Colonic mucosa (tissue), 4 donors: ENCODE results near the gene PMF1. TPM values are rescaled to one million over a fixed set of nuclear protein-coding genes. Genes with fewer than 3 reads are reported as not detected.
"Not testable (repeated sequence)": the region's sequence is repeated elsewhere in the genome, so short reads cannot be mapped to it uniquely, and the experiment has no call there.

Experiments
- DNase-seq: peaks from one replicate; pipeline ENCODE4 v3.0.0-alpha.2; 2020
- H3K27ac ChIP-seq: fragments of 200-600 bp; one replicate; pipeline ENCODE4 v1.8.0; 2021
- H3K27me3 ChIP-seq: fragments of 200-600 bp; one replicate; pipeline ENCODE4 v1.8.0; 2021
- H3K36me3 ChIP-seq: fragments of 200-600 bp; one replicate; pipeline ENCODE4 v1.8.0; 2021
- H3K4me1 ChIP-seq: fragments of 200-600 bp; one replicate; pipeline ENCODE4 v1.8.0; 2021; ENCODE audit warnings: mild to moderate bottlenecking
- H3K4me3 ChIP-seq: fragments of 200-600 bp; one replicate; pipeline ENCODE4 v1.8.0; 2021
- H3K9ac ChIP-seq, 2 donors: one replicate each; pipeline ENCODE4 v1.7.0; 2013; ENCODE audit warnings: control low read depth in 2 of 2, low read depth in 2 of 2, low read length in 2 of 2
- H3K9me3 ChIP-seq: fragments of 200-600 bp; one replicate; pipeline ENCODE4 v1.8.0; 2021
- CTCF ChIP-seq: fragments of 200-600 bp; IDR thresholded peaks from one replicate; pipeline ENCODE4 v1.8.0; 2022; ENCODE audit warnings: antibody characterized with exemption, mild to moderate bottlenecking
- intact Hi-C: fragments of 100-400 bp; cut with DNase I; formaldehyde crosslinking; loops from one replicate; pipeline ENCODE4 v1.14.1; 2022
- total RNA-seq, 2 donors: library from RNA; stranded (reverse); fragmentation: NEBNext Ultra II Directional in 1 of 2; extraction: Animal tissue kit (Norgen Biotek cat#: 25700) in 1 of 2; gene quantifications; one replicate each; pipeline ENCODE4 v1.2.1, GENCODE V29; 2021
- donor health status: healthy.
- donor health status: DM: no; HTN: no; CAD: no.
- donor health status: DM: no; HTN: no; CAD: no.

Gene PMF1
- total RNA-seq, 2 donors from 2014 or later = 44.4 to 49.4 TPM

GRCh38 chr1:156212130-156212529 lies 677 bp upstream of the PMF1 start:
- intact Hi-C loops = no loop called here
- Histone ChIP-seq H3K9ac (peak overlapping the region; percentile 16 to 85), H3K9me3 (no peaks in the 10 kb centered on the region), H3K36me3 (no peaks in the 10 kb centered on the region), H3K4me1 (peaks cover 4% of the 10 kb centered on the region), H3K27ac (peak overlapping the region; percentile 93), H3K27me3 (no peaks in the 10 kb centered on the region), H3K4me3 (peak overlapping the region; percentile 76)
- TF ChIP-seq CTCF = no peak
- DNase-seq = no peak

- H3K4me3 ChIP-seq = peak overlapping the region; percentile 76
- H3K27ac ChIP-seq = peak overlapping the region; percentile 93
- H3K36me3 ChIP-seq = no peaks in the 10 kb centered on the region
- peak overlapping the region; percentile 85 to 88 for H3K9ac ChIP-seq
- H3K9me3 ChIP-seq = no peaks in the 10 kb centered on the region
- H3K4me1 ChIP-seq = peaks cover 4% of the 10 kb centered on the region
- H3K27me3 ChIP-seq = no peaks in the 10 kb centered on the region
- DNase-seq = no peak
- TF ChIP-seq CTCF = no peak
- intact Hi-C loops = no loop called here
Observed at GRCh38 chr1:156213644-156213966, 798 bp downstream of the PMF1 start.

GRCh38 chr1:156214024-156214748 lies 1.4 kb downstream of the PMF1 start:
- H3K36me3 ChIP-seq = no peaks in the 10 kb centered on the region
- no peak for DNase-seq
- peaks cover 4% of the 10 kb centered on the region for H3K4me1 ChIP-seq
- no peak for TF ChIP-seq CTCF
- H3K27me3 ChIP-seq = no peaks in the 10 kb centered on the region
- H3K9ac ChIP-seq = peak overlapping the region in 1 of 2 donors; percentile 34
- no peaks in the 10 kb centered on the region for H3K9me3 ChIP-seq
- peak overlapping the region; percentile 93 for H3K27ac ChIP-seq
- intact Hi-C loops = no loop called here
- peak overlapping the region; percentile 76 for H3K4me3 ChIP-seq

- H3K27ac ChIP-seq, intact Hi-C loops, H3K4me1 ChIP-seq, H3K27me3 ChIP-seq, H3K9me3 ChIP-seq, H3K9ac ChIP-seq, DNase-seq, H3K36me3 ChIP-seq, H3K4me3 ChIP-seq: not testable (repeated sequence)
Observed at GRCh38 chr1:156216361-156217086, 3.7 kb downstream of the PMF1 start.

GRCh38 chr1:156217871-156218270 lies 5.1 kb downstream of the PMF1 start:
- H3K9me3 ChIP-seq = no peaks in the 10 kb centered on the region
- peak overlapping the region; percentile 9 for H3K27ac ChIP-seq
- DNase-seq = no peak
- H3K9ac ChIP-seq = no peak overlapping the region
- intact Hi-C loops = no loop called here
- no peak for TF ChIP-seq CTCF
- no peaks in the 10 kb centered on the region for H3K36me3 ChIP-seq
- peaks cover 4% of the 10 kb centered on the region for H3K4me1 ChIP-seq
- H3K27me3 ChIP-seq = no peaks in the 10 kb centered on the region
- H3K4me3 ChIP-seq = no peak overlapping the region

GRCh38 chr1:156220226-156220625 lies 7.4 kb downstream of the PMF1 start:
- Histone ChIP-seq H3K27ac (no peak overlapping the region), H3K4me1 (no peaks in the 10 kb centered on the region), H3K27me3 (no peaks in the 10 kb centered on the region), H3K9ac (no peak overlapping the region), H3K4me3 (no peak overlapping the region), H3K9me3 (no peaks in the 10 kb centered on the region), H3K36me3 (no peaks in the 10 kb centered on the region)
- intact Hi-C loops = no loop called here
- DNase-seq = no peak
- no peak for TF ChIP-seq CTCF
